Heart left ventricle (tissue), 13 donors: ENCODE data around the gene SP6.

Experiments
- CTCF ChIP-seq, 12 donors: fragments of 200-600 bp; sonication (generic) in 4 of 12; IDR thresholded peaks; one replicate each; pipeline versions ENCODE4 v1.5.0 to v1.8.0; 2018 to 2022; ENCODE audit warnings: antibody characterized with exemption in 12 of 12, mild to moderate bottlenecking in 5 of 12
- POLR2A ChIP-seq, 2 donors: fragments of 450-650 bp; IDR thresholded peaks; one replicate each; pipeline ENCODE4 v1.6.1; 2017; ENCODE audit warnings: antibody characterized with exemption in 2 of 2, mild to moderate bottlenecking in 2 of 2, moderate library complexity in 2 of 2
- donor health status: ischemic (EF 13 %, LVEDD 7.1; RV severe dilation, severe dysfunction).
- donor health status: DM: no; HTN: yes; CAD: no.
- donor health status: DM: no; HTN: no; CAD: no.
- donor health status: ischemic (EF 25% LVEDD 6.9; RV normal size, moderate dysfunction).
- donor health status: ischemic (EF 25% LVEDD 5.7; RV mildly dilated, moderate dysfunction).
- donor health status: ischemic (EF 35%, LVEDD 5.7; RV mildly dilated, moderate dysfunction).
- donor health status: nonischemic (EF 11% LVEDD 7.7; RV severe dilation, severe dysfunction).
- donor health status: DM: yes; HTN: yes; CAD: no.
- donor health status: PGD.
- donor health status: ischemic (EF 29% LVEDD 5.4; RV normal size, mild dysfunction).
- donor health status: nonischemic (EF 23%, LVEDD 6.1; RV moderate dilation, normal function).

GRCh38 chr17:47844814-47845715 is 5.9 kb downstream of the SP6 start:
- peak in 1 of 12 donors; percentile 8 for TF ChIP-seq CTCF (IDR thresholded peaks at IDR 0.05)
- TF ChIP-seq POLR2A (IDR thresholded peaks at IDR 0.05), result no peak
